ENCODE measurements around the gene CHCHD4. TPM values are rescaled to one million over a fixed set of nuclear protein-coding genes. Genes with fewer than 3 reads are reported as not detected.

Gene CHCHD4
- total RNA-seq, 1 donor from 2014 or later: 7.1 TPM

GRCh38 chr3:14138109-14138877 lies 13.6 kb upstream of the CHCHD4 start:
- ATAC-seq: peak; percentile 85
- peak; percentile 91 for DNase-seq (ENCODE audit: low spot score)

- DNase-seq (ENCODE audit: low spot score) (peak; percentile 80), ATAC-seq (peak; percentile 72)
Observed at GRCh38 chr3:14137445-14137844, 12.8 kb upstream of the CHCHD4 start.

GRCh38 chr3:14137004-14137403 lies 12.3 kb upstream of the CHCHD4 start:
- DNase-seq (ENCODE audit: low spot score) (no peak), ATAC-seq (peak; percentile 27)

- ATAC-seq (no peak), DNase-seq (ENCODE audit: low spot score) (no peak)
Observed at GRCh38 chr3:14135581-14135980, 10.9 kb upstream of the CHCHD4 start.

GRCh38 chr3:14134291-14134690 lies 9.6 kb upstream of the CHCHD4 start:
- no peak for ATAC-seq
- no peak for DNase-seq (ENCODE audit: low spot score)

GRCh38 chr3:14133876-14134275 lies 9.2 kb upstream of the CHCHD4 start:
- ATAC-seq (no peak), DNase-seq (ENCODE audit: low spot score) (no peak)

GRCh38 chr3:14133188-14133800 lies 8.6 kb upstream of the CHCHD4 start:
- ATAC-seq (no peak), DNase-seq (ENCODE audit: low spot score) (no peak)

GRCh38 chr3:14132689-14133088 lies 8.0 kb upstream of the CHCHD4 start:
- ATAC-seq: no peak

GRCh38 chr3:14132120-14132519 lies 7.5 kb upstream of the CHCHD4 start:
- ATAC-seq (no peak), DNase-seq (ENCODE audit: low spot score) (no peak)

More at GRCh38 chr3:14132689-14133088, 8.0 kb upstream of the CHCHD4 start:
- no peak for DNase-seq (ENCODE audit: low spot score)

GRCh38 chr3:14131134-14131533 lies 6.5 kb upstream of the CHCHD4 start:
- ATAC-seq (peak; percentile 62), DNase-seq (ENCODE audit: low spot score) (no peak)

- DNase-seq (ENCODE audit: low spot score): no peak
- ATAC-seq: no peak
Observed at GRCh38 chr3:14130707-14131106, 6.0 kb upstream of the CHCHD4 start.

- no peak for ATAC-seq
- peak; percentile 0 for DNase-seq (ENCODE audit: low spot score)
Observed at GRCh38 chr3:14130230-14130629, 5.6 kb upstream of the CHCHD4 start.

- peak; percentile 23 for DNase-seq (ENCODE audit: low spot score)
- ATAC-seq: no peak
Observed at GRCh38 chr3:14129296-14129695, 4.6 kb upstream of the CHCHD4 start.

GRCh38 chr3:14128724-14129123 lies 4.1 kb upstream of the CHCHD4 start:
- DNase-seq (ENCODE audit: low spot score): no peak
- ATAC-seq: no peak

GRCh38 chr3:14127516-14128161 lies 3.0 kb upstream of the CHCHD4 start:
- ATAC-seq: no peak
- no peak for DNase-seq (ENCODE audit: low spot score)

GRCh38 chr3:14126887-14127505 lies 2.3 kb upstream of the CHCHD4 start:
- ATAC-seq (no peak), DNase-seq (ENCODE audit: low spot score) (no peak)

- no peak for ATAC-seq
Observed at GRCh38 chr3:14126017-14126886, 1.6 kb upstream of the CHCHD4 start.

GRCh38 chr3:14125193-14126016 lies 735 bp upstream of the CHCHD4 start:
- DNase-seq (ENCODE audit: low spot score) (no peak), ATAC-seq (peak; percentile 64)

More at GRCh38 chr3:14126017-14126886, 1.6 kb upstream of the CHCHD4 start:
- no peak for DNase-seq (ENCODE audit: low spot score)

- ATAC-seq (peak; percentile 64), DNase-seq (ENCODE audit: low spot score) (peak; percentile 73)
Observed at GRCh38 chr3:14124223-14124614, 451 bp downstream of the CHCHD4 start.

Data from left lobe of liver (tissue), 2 donors.